Measurements from ENCODE around the gene SOS2. TPM values are rescaled to one million over a fixed set of nuclear protein-coding genes. Genes with fewer than 3 reads are reported as not detected.

The SOS2 gene
- total and polyA plus RNA-seq, 10 donors, result 6.7 to 68.8 (median 48.2) TPM

- 47 to 60% (median 54%) methylated on average over 2 of the region's 2 CpGs for WGBS, 5 donors
- no peaks in the 10 kb centered on the region for H3K9me3 ChIP-seq
- no peak for TF ChIP-seq POLR2AphosphoS5 (IDR thresholded peaks at IDR 0.05)
- TF ChIP-seq POLR2A (IDR thresholded peaks at IDR 0.05), result no peak
- TF ChIP-seq CTCF (IDR thresholded peaks at IDR 0.05 in 8 of 11, conservative IDR thresholded peaks at IDR 0.05 in 3 of 11), result no peak
- peaks cover 23 to 54% (median 42%) of the 10 kb centered on the region in 6 donors for H3K4me1 ChIP-seq
- H3K4me3 ChIP-seq, result peak overlapping the region in 6 of 8 donors; percentile 59 to 87 (median 82)
- no peak for DNase-seq
- H3K27ac ChIP-seq, result peak overlapping the region; percentile 86 to 93 (median 90)
- no peaks in the 10 kb centered on the region for H3K27me3 ChIP-seq (replicated peaks in 1 of 7)
- peaks cover 0 to 76% (median 29%) of the 10 kb centered on the region in 6 donors for H3K36me3 ChIP-seq
- intact Hi-C loops (cut with DNase I; ENCODE audit: low total_unique reads), result no loop called here
Observed at GRCh38 chr14:50116966-50117365, 114.4 kb downstream of the SOS2 start.

- WGBS, 5 donors, result 0% methylated on average over 35 to 63 of the region's 63 CpGs
- no peaks in the 10 kb centered on the region for H3K27me3 ChIP-seq (replicated peaks in 1 of 7)
- peaks cover 0 to 76% (median 35%) of the 10 kb centered on the region in 6 donors for H3K36me3 ChIP-seq
- peak; percentile 99 for DNase-seq
- intact Hi-C loops (cut with DNase I; ENCODE audit: low total_unique reads), result no loop called here
- H3K9me3 ChIP-seq, result no peaks in the 10 kb centered on the region
- H3K27ac ChIP-seq, result peak within 1 kb of the TSS; percentile 86 to 93 (median 90)
- H3K4me3 ChIP-seq, result peak within 1 kb of the TSS; percentile 59 to 87 (median 78)
- TF ChIP-seq POLR2AphosphoS5 (IDR thresholded peaks at IDR 0.05), result peak; percentile 98 to 99 (median 99)
- peak in 2 of 3 donors; percentile 83 to 95 for TF ChIP-seq POLR2A (IDR thresholded peaks at IDR 0.05)
- TF ChIP-seq CTCF (IDR thresholded peaks at IDR 0.05 in 8 of 11, conservative IDR thresholded peaks at IDR 0.05 in 3 of 11), result peak in 7 of 11 experiments; percentile 16 to 48 (median 26)
- H3K4me1 ChIP-seq, result peaks cover 23 to 60% (median 42%) of the 10 kb centered on the region in 6 donors
Observed at GRCh38 chr14:50116181-50116956, 115.0 kb downstream of the SOS2 start, which contains the start of gene VCPKMT. VCPKMT (minus strand) TSS chr14:50116572; CDS start chr14:50116552, 20 bp downstream.

- intact Hi-C loops (cut with DNase I; ENCODE audit: low total_unique reads), result no loop called here
- TF ChIP-seq POLR2AphosphoS5 (IDR thresholded peaks at IDR 0.05) (no peak), POLR2A (IDR thresholded peaks at IDR 0.05) (no peak), CTCF (IDR thresholded peaks at IDR 0.05 in 8 of 11, conservative IDR thresholded peaks at IDR 0.05 in 3 of 11) (no peak)
- Histone ChIP-seq H3K4me1 (peaks cover 23 to 61% (median 42%) of the 10 kb centered on the region in 6 donors), H3K27ac (peak overlapping the region in 4 of 8 donors; percentile 18 to 52 (median 39)), H3K9me3 (no peaks in the 10 kb centered on the region), H3K36me3 (peaks cover 0 to 84% (median 54%) of the 10 kb centered on the region in 6 donors), H3K27me3 (replicated peaks in 1 of 7) (no peaks in the 10 kb centered on the region), H3K4me3 (no peak overlapping the region)
- DNase-seq, result no peak
- 54 to 67% (median 62%) methylated on average over 3 to 4 of the region's 4 CpGs for WGBS, 5 donors
Observed at GRCh38 chr14:50113381-50114035, 117.9 kb downstream of the SOS2 start.

All from spleen (tissue), 11 donors.